ENCODE results near the gene MAMDC2.
"Not testable (repeated sequence)": the region's sequence is repeated elsewhere in the genome, so short reads cannot be mapped to it uniquely, and the experiment has no call there.

The MAMDC2 gene

DNA sequence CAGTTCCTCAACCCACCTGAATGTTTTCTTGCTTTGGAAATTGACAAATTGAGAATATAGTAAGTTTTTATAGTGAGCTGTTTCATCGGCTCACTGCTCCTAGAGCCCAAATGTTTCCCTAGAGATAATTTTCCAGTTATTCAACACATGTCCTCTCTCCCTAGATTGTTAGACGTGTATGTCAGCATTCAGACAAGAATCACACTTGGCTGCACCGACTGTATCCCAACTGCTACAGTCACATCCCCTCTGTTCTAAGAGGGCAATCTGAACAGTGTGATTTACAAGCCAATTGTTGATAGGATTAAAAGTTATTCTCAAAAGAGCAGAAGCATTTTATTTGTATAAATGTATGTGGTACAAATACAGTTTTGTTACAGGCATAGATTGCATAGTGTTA lies 93.9 kb downstream of the MAMDC2 start:
- DNase-seq = no peak

DNA sequence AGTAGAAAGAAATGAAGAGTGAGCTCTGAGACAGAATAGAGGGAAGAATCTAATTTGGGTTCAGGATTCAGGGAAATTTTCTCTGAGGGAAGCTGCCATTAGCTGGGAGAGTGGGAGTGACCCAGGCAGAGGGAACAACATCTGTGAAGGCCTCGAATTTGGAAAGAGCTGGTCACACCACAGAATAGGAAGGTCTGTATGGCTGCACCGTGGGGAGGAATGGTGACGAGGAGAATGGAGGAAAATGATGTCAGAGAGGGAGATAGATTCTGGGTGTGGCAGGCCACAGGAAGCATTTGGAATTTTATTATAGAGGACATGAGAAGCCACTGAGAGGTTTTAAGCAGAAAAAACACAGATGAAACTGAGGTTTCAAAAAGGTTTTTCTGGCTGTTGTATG lies 98.5 kb downstream of the MAMDC2 start:
- no peak for DNase-seq

GRCh38 chr9:70143394-70144130 lies 99.9 kb downstream of the MAMDC2 start:
- DNase-seq = no peak

GRCh38 chr9:70144131-70144503 lies 100.5 kb downstream of the MAMDC2 start:
- no peak for DNase-seq

- no peak for DNase-seq
Measured at GRCh38 chr9:70145981-70146380, 102.3 kb downstream of the MAMDC2 start.

GRCh38 chr9:70147196-70147595 lies 103.5 kb downstream of the MAMDC2 start:
- DNase-seq = no peak

GRCh38 chr9:70147651-70148050 lies 104.0 kb downstream of the MAMDC2 start:
- DNase-seq = no peak

DNA sequence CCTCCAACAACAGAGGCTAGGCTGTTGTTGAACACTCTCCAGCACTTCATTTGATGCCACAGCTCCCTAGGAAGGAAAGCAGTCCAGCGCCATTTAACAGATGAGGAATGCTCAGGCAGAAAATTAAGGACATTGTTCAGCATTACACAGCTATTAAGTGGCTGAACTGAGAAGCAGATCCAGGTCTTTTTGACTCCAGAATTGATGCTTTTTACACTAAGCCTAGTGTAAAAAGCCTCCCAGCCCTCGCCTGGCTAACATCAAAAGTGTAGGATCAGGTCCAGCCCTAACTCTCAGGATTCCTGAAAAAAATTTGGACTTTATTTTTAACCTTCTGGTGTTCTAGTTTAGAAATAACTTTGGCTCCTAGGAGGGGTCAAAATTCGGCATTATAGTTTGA lies 108.7 kb downstream of the MAMDC2 start:
- DNase-seq = no peak

DNA sequence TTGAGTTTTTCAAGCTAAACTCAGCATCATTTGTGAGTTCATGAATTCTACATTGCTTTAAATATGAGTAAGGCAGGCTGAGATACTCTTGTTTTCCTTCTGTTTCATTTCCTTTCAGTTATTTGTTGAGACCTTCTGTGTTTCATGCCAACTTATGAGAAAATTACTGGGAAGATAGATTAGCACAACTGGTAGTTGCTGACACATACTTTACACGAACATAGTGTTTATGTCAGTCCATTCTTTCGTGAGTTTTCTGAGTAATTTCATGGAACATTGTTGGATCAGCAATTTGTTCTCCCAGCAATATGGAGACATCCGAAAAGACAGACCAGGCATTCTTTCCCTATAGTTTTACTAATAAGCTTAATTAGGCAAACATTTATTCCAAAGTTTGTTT lies 113.1 kb downstream of the MAMDC2 start:
- no peak for DNase-seq

DNA sequence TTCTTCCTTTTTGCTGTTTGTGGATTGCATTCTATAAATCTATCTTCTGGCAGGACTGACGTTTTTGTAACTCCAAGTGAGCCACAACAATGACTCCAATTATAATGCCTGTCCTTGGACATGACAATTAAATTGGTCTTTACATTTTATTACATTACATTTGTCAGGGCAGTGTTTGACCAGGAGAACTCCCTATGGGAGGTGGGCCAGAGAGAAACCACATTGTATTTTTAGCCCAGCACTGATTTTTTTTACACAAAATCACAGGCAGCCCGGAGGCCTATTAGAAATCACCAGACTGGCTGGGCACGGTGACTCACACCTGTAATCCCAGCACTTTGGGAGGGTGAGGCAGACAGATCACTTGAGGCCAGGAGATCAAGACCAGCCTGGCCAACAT lies 116.0 kb downstream of the MAMDC2 start:
- no peak for DNase-seq

GRCh38 chr9:70160686-70161600 lies 117.3 kb downstream of the MAMDC2 start:
- DNase-seq = no peak

DNA sequence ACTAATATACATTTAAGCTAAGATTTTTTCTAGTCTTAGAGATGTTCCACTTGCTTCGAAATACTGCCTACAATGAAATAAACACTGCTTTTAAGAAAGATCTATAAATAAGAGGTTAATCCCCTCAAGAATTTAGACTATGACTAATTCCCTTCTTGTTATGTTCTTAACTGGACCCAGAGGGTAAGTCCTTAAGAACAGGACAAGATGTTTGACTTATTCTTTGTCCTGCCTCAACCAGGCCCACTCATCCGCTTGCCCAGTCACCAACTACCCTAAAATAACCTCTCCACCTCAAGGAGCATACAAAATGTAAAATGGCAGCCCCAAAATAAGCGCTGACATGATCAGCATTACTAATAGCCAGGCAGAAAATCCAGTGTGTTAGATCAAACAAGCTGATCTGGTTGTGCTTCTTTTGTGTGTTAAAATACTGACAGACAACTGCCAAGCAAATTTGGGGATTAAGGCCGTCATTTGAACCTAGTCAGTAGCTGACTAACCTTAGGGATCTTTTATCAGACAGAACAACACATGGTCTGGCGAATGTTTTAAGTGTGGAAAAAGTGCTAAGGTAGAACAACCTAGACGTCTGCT lies 121.5 kb downstream of the MAMDC2 start:
- no peak for DNase-seq

DNA sequence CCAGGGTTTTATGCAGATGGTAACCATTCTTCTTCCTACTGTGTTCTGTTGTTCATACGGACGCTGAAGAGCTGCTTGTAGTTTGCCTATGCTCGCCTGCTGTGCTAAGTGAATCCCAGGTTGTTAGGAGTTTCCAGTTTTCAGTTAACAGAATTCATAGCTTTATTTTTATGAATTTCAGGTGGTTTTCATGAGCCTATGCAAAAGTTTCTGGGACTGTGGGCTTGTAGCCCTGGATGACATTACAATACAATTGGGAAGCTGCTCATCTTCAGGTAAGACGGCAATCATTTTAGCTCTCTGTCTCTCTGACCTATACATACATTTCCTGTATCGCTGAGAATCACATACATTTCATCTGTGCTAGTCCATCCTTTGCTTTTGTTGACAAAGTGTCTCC lies 124.9 kb downstream of the MAMDC2 start:
- no peak for DNase-seq

- DNase-seq = no peak
Measured at GRCh38 chr9:70169222-70169621, 125.6 kb downstream of the MAMDC2 start.

DNA sequence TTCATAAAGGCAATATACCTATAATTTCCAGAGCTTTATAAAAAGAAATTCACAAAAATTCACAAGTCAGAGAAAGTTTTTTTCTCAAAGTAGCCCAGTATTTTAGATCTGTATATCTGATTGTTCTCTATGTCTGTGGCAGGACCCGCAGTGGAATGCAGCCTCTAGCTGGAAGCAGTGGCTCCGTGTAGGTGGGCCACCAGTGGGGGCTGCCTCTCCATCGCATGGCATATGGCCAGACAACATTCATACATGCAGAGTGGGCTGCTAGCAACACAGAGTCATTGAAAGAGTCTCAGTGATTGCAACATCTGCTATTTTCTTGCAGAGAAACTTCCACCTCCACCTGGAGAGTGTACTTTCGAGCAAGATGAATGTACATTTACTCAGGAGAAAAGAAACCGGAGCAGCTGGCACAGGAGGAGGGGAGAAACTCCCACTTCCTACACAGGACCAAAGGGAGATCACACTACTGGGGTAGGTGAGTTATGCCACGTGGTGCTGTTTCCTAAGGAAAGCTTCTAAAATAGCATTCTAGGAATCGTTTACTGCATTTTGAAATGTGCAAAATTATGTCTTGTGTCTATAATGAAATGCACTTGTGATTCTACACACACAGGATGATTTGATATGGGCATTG lies 126.6 kb downstream of the MAMDC2 start:
- DNase-seq = no peak

DNA sequence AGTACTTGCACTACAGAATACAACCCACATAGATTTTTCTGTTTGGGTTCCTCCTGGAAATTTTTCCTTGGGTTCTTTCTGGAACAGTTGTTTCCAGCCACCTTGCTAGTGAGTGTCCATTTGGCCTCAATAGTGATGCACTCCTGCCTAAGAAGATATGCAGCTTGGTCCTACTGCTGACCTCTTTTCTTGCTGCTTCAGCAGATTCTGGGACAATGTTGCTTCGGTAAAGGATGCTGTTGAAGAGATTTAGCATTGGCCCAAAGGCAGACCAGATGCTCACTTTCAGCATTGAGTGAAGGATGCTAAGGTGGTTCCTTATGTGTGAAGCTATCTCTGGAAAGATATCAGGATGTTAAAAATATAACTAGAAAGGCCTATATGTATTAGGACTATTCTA lies 128.9 kb downstream of the MAMDC2 start:
- no peak for DNase-seq

DNA sequence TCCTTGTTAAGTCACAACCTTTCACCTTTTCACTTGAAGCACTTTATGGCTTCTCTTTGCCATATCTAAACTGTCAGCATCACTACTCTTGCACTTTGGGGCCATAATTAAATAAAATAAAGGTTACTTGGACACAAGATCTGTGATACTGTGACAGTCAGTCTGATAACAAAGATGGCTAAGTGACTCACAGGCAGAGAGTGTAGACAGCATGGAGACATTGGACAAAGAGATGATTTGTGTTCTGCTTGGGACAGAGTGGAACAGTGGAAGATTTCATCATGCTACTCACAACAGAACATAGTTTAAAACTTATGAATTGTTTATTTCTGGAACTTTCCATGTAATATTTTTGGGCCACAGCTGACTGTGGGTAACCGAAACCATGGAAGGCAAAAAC lies 133.5 kb downstream of the MAMDC2 start:
- DNase-seq = no peak

DNA sequence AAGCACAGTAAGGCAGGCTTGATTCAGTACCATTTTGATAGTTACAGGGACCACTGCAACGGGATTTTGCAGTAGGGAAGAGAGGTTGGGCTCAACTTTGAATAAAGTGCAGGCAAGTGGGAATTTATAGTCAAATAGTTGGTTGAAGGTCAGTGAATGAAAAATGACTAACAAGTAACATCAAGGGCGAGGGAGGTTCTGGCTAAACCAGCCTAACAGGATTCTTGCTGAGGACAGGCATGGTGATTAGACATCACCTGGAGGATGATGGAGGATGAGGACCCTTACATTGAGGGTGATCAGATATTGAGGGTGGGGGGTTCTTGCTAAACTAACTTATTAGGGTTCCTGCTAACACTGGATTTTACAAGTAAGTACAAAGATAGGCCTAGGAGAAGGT lies 149.1 kb downstream of the MAMDC2 start:
- DNase-seq = no peak

DNA sequence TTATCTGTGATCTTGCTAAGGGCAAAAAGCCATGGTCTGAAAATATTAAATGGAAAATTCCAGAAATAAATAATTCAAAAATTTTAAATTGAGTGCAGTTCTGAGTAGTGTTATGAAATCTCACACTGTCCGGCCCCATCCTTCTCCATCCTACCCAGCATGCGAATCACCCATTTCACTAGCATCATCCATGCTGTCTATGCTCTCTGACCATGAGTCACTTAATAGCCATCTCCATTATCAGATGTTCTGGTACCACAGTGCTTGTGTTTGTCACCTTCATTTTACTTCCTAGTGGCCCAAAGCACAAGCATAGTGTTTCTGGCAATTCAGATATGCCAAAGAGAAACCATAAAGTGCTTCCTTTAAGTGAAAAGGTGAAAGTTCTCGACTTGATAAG lies 151.8 kb downstream of the MAMDC2 start:
- no peak for DNase-seq

GRCh38 chr9:70197216-70198044 lies 153.8 kb downstream of the MAMDC2 start:
- no peak for DNase-seq

- not testable (repeated sequence) for DNase-seq
Measured at GRCh38 chr9:70204743-70205142, 161.1 kb downstream of the MAMDC2 start.

GRCh38 chr9:70205366-70206020 lies 161.8 kb downstream of the MAMDC2 start:
- peak; percentile 34 for DNase-seq

Data from DMS79 treated with DMSO at 0.1 percent for 48 hours (cell line).